HCT116 (cell line): ENCODE results near the gene SLC38A8. TPM values are rescaled to one million over a fixed set of nuclear protein-coding genes. Genes with fewer than 3 reads are reported as not detected.

ENCODE experiments used
- ATAC-seq: fragments of 200-7000 bp; cut with Tn5 transposase; 2 replicates; pipeline ENCODE4 v1.9.1; 2020; ENCODE audit warnings: mild to moderate bottlenecking, moderate library complexity
- BruUV-seq: library from RNA; stranded (reverse); fragments of 400-500 nt; replicated peaks from 2 replicates; lab custom pipeline; 2021; lab: Mats Ljungman, UMichigan
- CTCF ChIA-PET: fragments of 300-600 bp; sonication (Branson Sonifier 250); formaldehyde crosslinking; loops from one replicate; lab custom pipeline; 2021; ENCODE audit warnings: antibody characterized with exemption; lab: Charles Lee
- POLR2A ChIA-PET: fragments of 300-600, 350-600 bp; sonication (Branson Sonifier 250); formaldehyde crosslinking; loops from one replicate; lab custom pipeline; 2021; ENCODE audit warnings: antibody characterized with exemption; lab: Charles Lee
- RAD21 ChIA-PET, 2 experiments: fragments of 300-600 bp; sonication (Branson Sonifier 250); formaldehyde crosslinking; loops; one replicate each; lab custom pipeline; 2023; ENCODE audit warnings: low total read pairs in 2 of 2; ENCODE audit not compliant: uncharacterized antibody in 2 of 2, unreplicated experiment in 2 of 2, low non-redundant PET in 1 of 2; lab: Charles Lee
- DNase-seq: peaks from one replicate; pipeline ENCODE4 v3.0.0-alpha.2; 2010; ENCODE audit warnings: low read depth, low spot score
- H2AFZ ChIP-seq: fragments of 200-600 bp; shearing (Covaris generic), sonication (generic); 2 replicates; pipeline ENCODE4 v1.6.1; 2017; ENCODE audit warnings: low read depth, mixed run types, mixed read lengths, antibody characterized with exemption, low read length; ENCODE audit not compliant: poor library complexity, severe bottlenecking
- H3K27ac ChIP-seq: 2 replicates; pipeline ENCODE4 v1.5.1; 2012; ENCODE audit warnings: low read depth, low read length
- H3K27me3 ChIP-seq: fragments of 200-600 bp; sonication (generic); 2 replicates; pipeline ENCODE4 v1.6.1; 2016; ENCODE audit warnings: mixed run types, low read length, mixed read lengths; ENCODE audit not compliant: insufficient read depth
- H3K36me3 ChIP-seq, 2 experiments: fragments of 200-500 bp in 1 of 2; fragments of 200-600 bp in 1 of 2; sonication (Bioruptor generic) in 1 of 2; sonication (generic) in 1 of 2; 2 replicates each; pipeline versions ENCODE4 v1.5.1 to v1.6.1; 2014 to 2016; ENCODE audit warnings: low read length in 2 of 2, inconsistent platforms in 1 of 2, mixed read lengths in 1 of 2, mixed run types in 1 of 2; ENCODE audit not compliant: insufficient read depth in 2 of 2, control insufficient read depth in 1 of 2
- H3K4me1 ChIP-seq, 2 experiments: fragments of 200-600 bp in 1 of 2; sonication (generic) in 1 of 2; 2 replicates each; pipeline versions ENCODE4 v1.5.1 to v1.6.1; 2012 to 2017; ENCODE audit warnings: low read length in 2 of 2, inconsistent platforms in 1 of 2, mild to moderate bottlenecking in 1 of 2, mixed read lengths in 1 of 2, mixed run types in 1 of 2, moderate library complexity in 1 of 2; ENCODE audit not compliant: insufficient read depth in 2 of 2, control insufficient read depth in 1 of 2
- H3K4me2 ChIP-seq: fragments of 200-600 bp; sonication (generic); 2 replicates; pipeline ENCODE4 v1.6.1; 2017; ENCODE audit warnings: mixed run types, low read length, mixed read lengths
- H3K4me3 ChIP-seq, 2 experiments: fragments of 200-600 bp in 1 of 2; sonication (generic) in 1 of 2; replicated peaks in 1 of 2; 2 replicates each; pipeline ENCODE4 v1.5.1; 2011 to 2016; ENCODE audit warnings: low read length in 2 of 2, control low read depth in 1 of 2, low read depth in 1 of 2, mild to moderate bottlenecking in 1 of 2, mixed read lengths in 1 of 2, mixed run types in 1 of 2
- H3K79me2 ChIP-seq: fragments of 200-600 bp; sonication (generic); 2 replicates; pipeline ENCODE4 v1.6.1; 2017; ENCODE audit warnings: mild to moderate bottlenecking, mixed run types, low read length, moderate library complexity, mixed read lengths; ENCODE audit not compliant: insufficient read depth
- H3K9ac ChIP-seq: fragments of 200-600 bp; sonication (generic); 2 replicates; pipeline ENCODE4 v1.6.1; 2016; ENCODE audit warnings: low read length, mixed read lengths
- H3K9me2 ChIP-seq: fragments of 200-600 bp; sonication (generic), shearing (Covaris generic); 2 replicates; pipeline ENCODE4 v1.6.1; 2017; ENCODE audit warnings: mixed run types, mild to moderate bottlenecking, moderate library complexity; ENCODE audit not compliant: insufficient read depth
- H3K9me3 ChIP-seq, 2 experiments: fragments of 200-500 bp in 1 of 2; fragments of 200-600 bp in 1 of 2; sonication (Bioruptor generic) in 1 of 2; sonication (generic) in 1 of 2; 2 replicates each; pipeline ENCODE4 v1.6.1; 2014 to 2017; ENCODE audit warnings: low read length in 2 of 2, mixed read lengths in 2 of 2, inconsistent platforms in 1 of 2, low read depth in 1 of 2, mild to moderate bottlenecking in 1 of 2, mixed run types in 1 of 2, moderate library complexity in 1 of 2; ENCODE audit not compliant: control insufficient read depth in 1 of 2, insufficient read depth in 1 of 2
- H4K20me1 ChIP-seq: fragments of 200-600 bp; sonication (generic), shearing (Covaris generic); 2 replicates; pipeline ENCODE4 v1.6.1; 2017; ENCODE audit warnings: mixed run types, mild to moderate bottlenecking, moderate library complexity; ENCODE audit not compliant: insufficient read depth
- CBX3 ChIP-seq: IDR thresholded peaks from 2 replicates; pipeline ENCODE4 v1.6.1; 2012; ENCODE audit warnings: low read depth
- CTCF ChIP-seq, 3 experiments: fragments of 200-600 bp in 1 of 3; sonication (generic) in 1 of 3; IDR thresholded peaks in 2 of 3; conservative IDR thresholded peaks in 1 of 3; 2 replicates each; pipeline ENCODE4 v1.5.1; 2012 to 2017; ENCODE audit warnings: low read depth in 2 of 3, low read length in 2 of 3, antibody characterized with exemption in 1 of 3, borderline replicate concordance in 1 of 3, control low read depth in 1 of 3, mild to moderate bottlenecking in 1 of 3, mixed read lengths in 1 of 3, mixed run types in 1 of 3, moderate library complexity in 1 of 3; ENCODE audit not compliant: insufficient read depth in 1 of 3
- ELF1 ChIP-seq: IDR thresholded peaks from 2 replicates; pipeline ENCODE4 v1.6.1; 2012; ENCODE audit warnings: low read depth, borderline replicate concordance
- EZH2 ChIP-seq: fragments of 200-600 bp; sonication (generic); IDR thresholded peaks from 2 replicates; pipeline ENCODE4 v1.6.1; 2017; ENCODE audit warnings: antibody characterized with exemption, mixed run types
- EZH2phosphoT487 ChIP-seq: fragments of 200-600 bp; IDR thresholded peaks from 2 replicates; pipeline ENCODE4 v1.6.1; 2018; ENCODE audit warnings: antibody characterized with exemption, borderline replicate concordance
- FOSL1 ChIP-seq: IDR thresholded peaks from 2 replicates; pipeline ENCODE4 v1.6.1; 2012; ENCODE audit warnings: low read depth
- JUND ChIP-seq: IDR thresholded peaks from 2 replicates; pipeline ENCODE4 v1.6.1; 2012
- MAX ChIP-seq: IDR thresholded peaks from 2 replicates; pipeline ENCODE4 v1.6.1; 2012
- POLR2A ChIP-seq: IDR thresholded peaks from 2 replicates; pipeline ENCODE4 v1.7.0; 2011; ENCODE audit warnings: borderline replicate concordance; ENCODE audit not compliant: insufficient read depth, insufficient read length; ENCODE audit errors: extremely low read depth
- POLR2AphosphoS5 ChIP-seq: IDR thresholded peaks from 2 replicates; pipeline ENCODE4 v1.6.1; 2011; ENCODE audit warnings: mild to moderate bottlenecking, low read depth, low read length, moderate library complexity
- RAD21 ChIP-seq: IDR thresholded peaks from 2 replicates; pipeline ENCODE4 v1.6.1; 2012; ENCODE audit warnings: low read depth, mild to moderate bottlenecking
- SP1 ChIP-seq: IDR thresholded peaks from 2 replicates; pipeline ENCODE4 v1.6.1; 2012; ENCODE audit warnings: low read depth
- SRF ChIP-seq: IDR thresholded peaks from 2 replicates; pipeline ENCODE4 v1.6.1; 2012; ENCODE audit warnings: low read depth
- TCF7L2 ChIP-seq: IDR thresholded peaks from 2 replicates; pipeline ENCODE4 v1.7.0; 2011; ENCODE audit warnings: borderline replicate concordance, inconsistent platforms; ENCODE audit not compliant: insufficient read depth, insufficient read length; ENCODE audit errors: extremely low read depth
- YY1 ChIP-seq: IDR thresholded peaks from 2 replicates; pipeline ENCODE4 v1.6.1; 2011; ENCODE audit warnings: low read length, low read depth, moderate library complexity, mild to moderate bottlenecking; ENCODE audit not compliant: insufficient replicate concordance; ENCODE audit errors: extremely low read depth
- ZBTB33 ChIP-seq: IDR thresholded peaks from 2 replicates; pipeline ENCODE4 v1.6.1; 2011; ENCODE audit warnings: mild to moderate bottlenecking, low read length, moderate library complexity; ENCODE audit not compliant: insufficient replicate concordance; ENCODE audit errors: extremely low read depth
- ZFX ChIP-seq: fragments of 450-650 bp; IDR thresholded peaks from 2 replicates; pipeline ENCODE4 v1.6.1; 2017
- ZNF274 ChIP-seq: fragments of 200-500 bp; sonication (Bioruptor generic); IDR thresholded peaks from 2 replicates; pipeline ENCODE4 v1.6.1; 2014; ENCODE audit warnings: mild to moderate bottlenecking, low read depth, low read length, inconsistent platforms
- intact Hi-C: fragments of 100-400 bp; cut with micrococcal nuclease; formaldehyde crosslinking; loops from 2 replicates; pipeline ENCODE4 v1.10.0; 2022
- total RNA-seq: library from RNA; stranded (reverse); gene quantifications from one replicate; pipeline ENCODE4 v1.2.1, GENCODE V29; 2021; ENCODE audit not compliant: unreplicated experiment
- TF ChIP-seq, protein P1 (sequence below): IDR thresholded peaks from 2 replicates; pipeline ENCODE4 v1.6.1; 2012

SLC38A8 gene
- total RNA-seq, 1 experiment from 2014 or later = not detected

- TF ChIP-seq FOSL1 (no peak), YY1 (no peak), ZNF274 (no peak), CBX3 (no peak), ZFX (no peak)
These were observed 16.5 kb upstream of the SLC38A8 start (continued) for GRCh38 chr16:84059111-84059510.

DNA sequence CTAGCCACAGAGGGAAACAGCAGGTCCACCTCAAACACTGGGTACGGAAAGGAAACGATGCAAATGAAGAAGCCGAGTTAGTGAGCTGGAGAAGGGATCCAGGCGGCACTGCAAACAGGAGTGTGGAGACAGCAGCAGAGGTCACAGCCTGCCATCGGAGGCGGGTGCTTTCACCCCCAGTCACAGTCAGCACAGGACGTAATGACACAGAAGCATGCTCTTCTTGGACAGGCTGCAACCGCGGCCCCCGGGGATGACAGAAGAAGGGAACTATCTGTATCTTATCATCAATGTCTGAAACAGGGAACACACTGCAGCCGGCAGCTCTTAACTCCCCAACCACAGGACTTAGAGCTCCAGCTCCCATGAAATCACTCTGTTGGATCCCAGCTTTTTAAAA is 16.1 kb upstream of the SLC38A8 start:
- Histone ChIP-seq H3K9ac (no peak overlapping the region), H3K9me3 (no peaks in the 10 kb centered on the region), H2AFZ (no peak overlapping the region), H4K20me1 (no peaks in the 10 kb centered on the region), H3K79me2 (no peaks in the 10 kb centered on the region), H3K36me3 (peaks cover 39 to 57% of the 10 kb centered on the region in 2 experiments), H3K27me3 (no peaks in the 10 kb centered on the region), H3K4me3 (no peak overlapping the region), H3K9me2 (no peaks in the 10 kb centered on the region), H3K27ac (no peak overlapping the region), H3K4me1 (peaks cover 0 to 3% of the 10 kb centered on the region in 2 experiments; a peak in 1 of 4 replicates), H3K4me2 (no peak overlapping the region)
- POLR2A ChIA-PET = no interaction called here
- ATAC-seq (no peak), DNase-seq (no peak)
- CTCF ChIA-PET = interaction anchor here (1.0 kb wide), 1 partner anchor 8 kb away, joined by 3 read pairs; no protein-coding TSS in a partner anchor
- TF ChIP-seq ELF1 = no peak
- TF ChIP-seq MAX = no peak
- TF ChIP-seq TCF7L2 = no peak
- no peak for TF ChIP-seq ZFX
- TF ChIP-seq SRF = no peak
- no peak for TF ChIP-seq POLR2AphosphoS5
- TF ChIP-seq POLR2A = no peak
- TF ChIP-seq SP1 = no peak
- TF ChIP-seq ZBTB33 = no peak
- TF ChIP-seq, protein P1, sequence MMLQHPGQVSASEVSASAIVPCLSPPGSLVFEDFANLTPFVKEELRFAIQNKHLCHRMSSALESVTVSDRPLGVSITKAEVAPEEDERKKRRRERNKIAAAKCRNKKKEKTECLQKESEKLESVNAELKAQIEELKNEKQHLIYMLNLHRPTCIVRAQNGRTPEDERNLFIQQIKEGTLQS = no peak
- TF ChIP-seq EZH2 = no peak
- no peak for TF ChIP-seq EZH2phosphoT487
- TF ChIP-seq CTCF (IDR thresholded peaks at IDR 0.05 in 2 of 3, conservative IDR thresholded peaks at IDR 0.05 in 1 of 3; ENCODE audit: borderline replicate concordance in 1 of 3, insufficient read depth in 1 of 3, low read depth in 2 of 3, low read length in 2 of 3) = no peak
- TF ChIP-seq JUND = no peak
- TF ChIP-seq ZNF274 = no peak
- TF ChIP-seq RAD21 = no peak
- RAD21 ChIA-PET = no interaction called here
- no TSS peak for BruUV-seq
- intact Hi-C loops = no loop called here
